Testis (tissue), 3 donors: ENCODE results near the gene FAM20A. TPM values are rescaled to one million over a fixed set of nuclear protein-coding genes. Genes with fewer than 3 reads are reported as not detected.
A peak's percentile ranks its signal among the peaks of the same experiment; 100 is the strongest.

Experiments used
- DNase-seq: peaks from one replicate; pipeline ENCODE4 v3.0.0-alpha.2; 2019
- H3K27ac ChIP-seq, 2 donors: fragments of 200-600 bp; sonication (generic); one replicate each; pipeline ENCODE4 v1.5.1; 2019
- H3K27me3 ChIP-seq: fragments of 200-600 bp; sonication (generic); one replicate; pipeline ENCODE4 v1.5.1; 2019
- H3K36me3 ChIP-seq: fragments of 200-600 bp; sonication (generic); one replicate; pipeline ENCODE4 v1.5.1; 2017; ENCODE audit warnings: low read depth; ENCODE audit errors: missing control alignments
- H3K4me1 ChIP-seq: fragments of 200-600 bp; sonication (generic); one replicate; pipeline ENCODE4 v1.5.1; 2019
- H3K4me3 ChIP-seq, 2 donors: fragments of 200-600 bp; sonication (generic); one replicate each; pipeline ENCODE4 v1.5.1; 2017 to 2019
- H3K9me3 ChIP-seq: fragments of 200-600 bp; sonication (generic); one replicate; pipeline ENCODE4 v1.5.1; 2017
- CTCF ChIP-seq, 3 experiments: fragments of 450-650 bp in 2 of 3; fragments of 200-600 bp in 1 of 3; sonication (generic) in 1 of 3; IDR thresholded peaks; one replicate each; pipeline ENCODE4 v1.5.1; 2016 to 2019; ENCODE audit warnings: antibody characterized with exemption in 3 of 3, mild to moderate bottlenecking in 2 of 3, moderate library complexity in 1 of 3
- POLR2A ChIP-seq: fragments of 450-650 bp; IDR thresholded peaks from one replicate; pipeline ENCODE4 v1.6.1; 2017; ENCODE audit warnings: antibody characterized with exemption, mild to moderate bottlenecking, moderate library complexity
- WGBS, 2 donors: methylation state at CpG; one replicate each; pipeline ENCODE4 v1.1.5; 2018; 5-methylcytosine and 5-hydroxymethylcytosine counted together
- intact Hi-C: fragments of 100-400 bp; cut with DNase I; formaldehyde crosslinking; loops from one replicate; pipeline ENCODE4 v1.15.1; 2023; ENCODE audit warnings: low total_unique reads
- polyA plus RNA-seq: library from polyadenylated mRNA; stranded (reverse); fragments of 350-450 nt; fragmentation: Illumina TruSeq; extraction: RNeasy Lipid Tissue Mini Kit (QIAGEN cat#74804); gene quantifications from one replicate; pipeline ENCODE4 v1.2.3, GENCODE V29; 2014; ENCODE audit warnings: low read depth, low replicate concordance; ENCODE audit not compliant: insufficient read depth
- total RNA-seq, 2 donors: library from RNA; depleted of rRNA; stranded (reverse); fragments of >200 nt; gene quantifications; one replicate each; pipeline ENCODE4 v1.2.3, GENCODE V29; 2016

FAM20A gene
- total and polyA plus RNA-seq, 3 donors from 2014 or later: 70.5 to 96.0 (median 93.4) TPM

- Histone ChIP-seq H3K36me3 (no peaks in the 10 kb centered on the region), H3K4me1 (peaks cover 44% of the 10 kb centered on the region), H3K9me3 (no peaks in the 10 kb centered on the region), H3K4me3 (peak overlapping the region; percentile 94 to 98), H3K27me3 (no peaks in the 10 kb centered on the region), H3K27ac (peak overlapping the region; percentile 98 to 99)
- TF ChIP-seq CTCF (IDR thresholded peaks at IDR 0.05): no peak
- TF ChIP-seq POLR2A: no peak
- DNase-seq: peak; percentile 53
- intact Hi-C loops: no loop called here
- 0% methylated on average over 20 of the region's 20 CpGs for WGBS, 2 donors
Measured at GRCh38 chr17:68512960-68513474, 88.2 kb downstream of the FAM20A start.

GRCh38 chr17:68512247-68512959 lies 88.8 kb downstream of the FAM20A start, which contains the start of gene PRKAR1A:
Gene PRKAR1A (plus strand): TSS chr17:68512430. CDS start chr17:68515400, 2,970 bp downstream.
- peak; percentile 98 for DNase-seq
- Histone ChIP-seq H3K36me3 (no peaks in the 10 kb centered on the region), H3K27me3 (no peaks in the 10 kb centered on the region), H3K9me3 (no peaks in the 10 kb centered on the region), H3K4me1 (peaks cover 44% of the 10 kb centered on the region), H3K4me3 (peak within 1 kb of the TSS; percentile 94 to 98), H3K27ac (peak within 1 kb of the TSS; percentile 98 to 99)
- TF ChIP-seq CTCF (IDR thresholded peaks at IDR 0.05) (peak in 2 of 3 experiments; percentile 5 to 7), POLR2A (peak; percentile 89)
- 0 to 1% methylated on average over 30 to 45 of the region's 81 CpGs for WGBS, 2 donors
- intact Hi-C loops: no loop called here

- no peaks in the 10 kb centered on the region for H3K9me3 ChIP-seq
- DNase-seq: peak; percentile 89
- WGBS, 2 donors: 0 to 1% methylated on average over 17 to 49 of the region's 49 CpGs
- TF ChIP-seq POLR2A (no peak), CTCF (IDR thresholded peaks at IDR 0.05) (no peak)
- H3K4me3 ChIP-seq: peak overlapping the region; percentile 94 to 98
- H3K27me3 ChIP-seq: no peaks in the 10 kb centered on the region
- H3K4me1 ChIP-seq: peaks cover 44% of the 10 kb centered on the region
- intact Hi-C loops: no loop called here
- peak overlapping the region; percentile 98 to 99 for H3K27ac ChIP-seq
- no peaks in the 10 kb centered on the region for H3K36me3 ChIP-seq
Measured at GRCh38 chr17:68511671-68512246, 89.4 kb downstream of the FAM20A start.

- no peaks in the 10 kb centered on the region for H3K27me3 ChIP-seq
- no peak for DNase-seq
- H3K9me3 ChIP-seq: no peaks in the 10 kb centered on the region
- no peaks in the 10 kb centered on the region for H3K36me3 ChIP-seq
- no peak for TF ChIP-seq POLR2A
- no peak for TF ChIP-seq CTCF (IDR thresholded peaks at IDR 0.05)
- peak overlapping the region; percentile 94 to 98 for H3K4me3 ChIP-seq
- intact Hi-C loops: no loop called here
- peaks cover 44% of the 10 kb centered on the region for H3K4me1 ChIP-seq
- WGBS, 2 donors: 2 to 3% methylated on average over 6 to 10 of the region's 10 CpGs
- H3K27ac ChIP-seq: peak overlapping the region; percentile 98 to 99
Measured at GRCh38 chr17:68511254-68511670, 89.9 kb downstream of the FAM20A start.
